ENCODE data around the gene TUBB. TPM values are rescaled to one million over a fixed set of nuclear protein-coding genes. Genes with fewer than 3 reads are reported as not detected.

TUBB gene
- 100 to 1,000 TPM; 113 to 328 (median 307) TPM for total RNA-seq
- long read RNA-seq, donor 1, transcript TUBB-205 (4 exons, 2,670 nt) = major isoform, 651 of 716 reads
- long read RNA-seq, donor 1, partial matches to known transcripts = 58 of 716 reads
- long read RNA-seq, donor 1, other reads (novel, unspliced or antisense) = 4 of 716 reads
- long read RNA-seq, donor 2, transcript TUBB-205 (4 exons, 2,670 nt) = major isoform, 468 of 493 reads
- long read RNA-seq, donor 2, partial matches to known transcripts = 3 of 493 reads
- long read RNA-seq, donor 2, other reads (novel, unspliced or antisense) = 22 of 493 reads

- Histone ChIP-seq H3K36me3 (ENCODE audit: low read depth) (peaks cover 4% of the 10 kb centered on the region), H3K9me3 (no peaks in the 10 kb centered on the region), H3K4me3 (peak within 1 kb of the TSS; percentile 92), H3K4me1 (ENCODE audit: low read depth) (peaks cover 30% of the 10 kb centered on the region)
- TF ChIP-seq CTCF (IDR thresholded peaks at IDR 0.05) = no peak
- intact Hi-C loops (cut with DNase I, micrococcal nuclease) = no loop called here
- ATAC-seq (peak; percentile 74), DNase-seq (peak; percentile 97 to 98 (median 97))
Observed at GRCh38 chr6:30719791-30720737, at the start of gene TUBB. TSS of gene TUBB (plus strand) at chr6:30720352. CDS start at chr6:30720507, 155 bp downstream.

GRCh38 chr6:30670760-30671527 lies 49.2 kb upstream of the TUBB start:
- ATAC-seq (no peak), DNase-seq (no peak)
- no peak overlapping the region for H3K4me3 ChIP-seq
- H3K9me3 ChIP-seq = no peaks in the 10 kb centered on the region
- peaks cover 5% of the 10 kb centered on the region for H3K36me3 ChIP-seq (ENCODE audit: low read depth)
- intact Hi-C loops (cut with DNase I, micrococcal nuclease) = no loop called here
- TF ChIP-seq CTCF (IDR thresholded peaks at IDR 0.05) = no peak
- H3K4me1 ChIP-seq (ENCODE audit: low read depth) = peaks cover 9% of the 10 kb centered on the region

DNA sequence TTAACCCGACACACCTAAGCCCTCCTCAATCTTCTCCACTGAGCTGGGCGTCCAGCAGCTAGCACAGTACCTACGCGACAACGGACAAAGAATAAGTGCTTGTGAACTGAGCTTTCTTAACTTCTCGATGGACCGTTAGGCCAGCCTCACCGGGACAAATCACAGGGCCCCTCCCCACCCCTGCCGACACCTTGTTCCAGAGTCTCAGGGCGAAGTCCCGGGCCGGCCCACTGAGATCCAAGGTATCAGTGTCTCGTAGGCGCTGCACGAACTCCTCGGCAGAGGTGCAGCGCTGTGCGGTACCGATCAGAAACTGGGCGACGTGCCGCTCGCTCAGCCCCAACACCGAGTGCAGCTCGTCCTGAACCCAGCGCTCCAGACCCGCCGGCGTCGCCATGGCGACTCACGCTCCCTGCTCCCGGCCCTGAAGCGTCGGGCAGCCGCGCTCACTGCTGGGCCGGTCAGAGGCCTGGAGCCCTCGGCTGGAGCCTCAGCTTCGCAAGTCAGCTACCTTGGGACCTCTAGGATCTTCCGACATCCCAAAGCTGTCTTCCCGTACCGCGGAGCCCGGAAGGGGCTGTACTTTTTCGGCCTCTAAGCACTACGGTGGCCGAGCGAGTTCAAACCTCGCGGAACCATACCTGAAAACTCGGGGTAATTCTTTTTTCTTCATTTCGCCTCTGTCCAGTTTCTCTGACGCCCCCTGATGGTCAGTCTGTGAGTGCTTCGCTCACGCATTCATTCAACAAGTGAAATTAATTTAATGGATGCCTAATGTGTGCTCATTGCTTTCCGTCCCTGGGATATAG lies 47.5 kb upstream of the TUBB start, which contains the start of gene DHX16:
DHX16 (minus strand) TSS at position 562 of the 809 bp plus-strand sequence; CDS start at position 397, 165 bp downstream.
- intact Hi-C loops (cut with DNase I, micrococcal nuclease) = no loop called here
- DNase-seq (peak; percentile 93 to 99 (median 95)), ATAC-seq (peak; percentile 97)
- H3K9me3 ChIP-seq = no peaks in the 10 kb centered on the region
- peak within 1 kb of the TSS; percentile 96 for H3K4me3 ChIP-seq
- H3K4me1 ChIP-seq (ENCODE audit: low read depth) = peaks cover 9% of the 10 kb centered on the region
- peak; percentile 86 for TF ChIP-seq CTCF (IDR thresholded peaks at IDR 0.05)
- peaks cover 5% of the 10 kb centered on the region for H3K36me3 ChIP-seq (ENCODE audit: low read depth)

- ATAC-seq = no peak
- Histone ChIP-seq H3K9me3 (no peaks in the 10 kb centered on the region), H3K36me3 (ENCODE audit: low read depth) (no peaks in the 10 kb centered on the region), H3K4me1 (ENCODE audit: low read depth) (peaks cover 16% of the 10 kb centered on the region), H3K4me3 (no peak overlapping the region)
- intact Hi-C loops (cut with DNase I, micrococcal nuclease) = no loop called here
- TF ChIP-seq CTCF (IDR thresholded peaks at IDR 0.05) = no peak
- peak in 1 of 3 donors; percentile 27 for DNase-seq
Observed at GRCh38 chr6:30676660-30677285, 43.4 kb upstream of the TUBB start.

Measured in mucosa of descending colon (tissue), 3 donors.